ENCODE measurements around the gene PRKCB.

Gene PRKCB

DNA sequence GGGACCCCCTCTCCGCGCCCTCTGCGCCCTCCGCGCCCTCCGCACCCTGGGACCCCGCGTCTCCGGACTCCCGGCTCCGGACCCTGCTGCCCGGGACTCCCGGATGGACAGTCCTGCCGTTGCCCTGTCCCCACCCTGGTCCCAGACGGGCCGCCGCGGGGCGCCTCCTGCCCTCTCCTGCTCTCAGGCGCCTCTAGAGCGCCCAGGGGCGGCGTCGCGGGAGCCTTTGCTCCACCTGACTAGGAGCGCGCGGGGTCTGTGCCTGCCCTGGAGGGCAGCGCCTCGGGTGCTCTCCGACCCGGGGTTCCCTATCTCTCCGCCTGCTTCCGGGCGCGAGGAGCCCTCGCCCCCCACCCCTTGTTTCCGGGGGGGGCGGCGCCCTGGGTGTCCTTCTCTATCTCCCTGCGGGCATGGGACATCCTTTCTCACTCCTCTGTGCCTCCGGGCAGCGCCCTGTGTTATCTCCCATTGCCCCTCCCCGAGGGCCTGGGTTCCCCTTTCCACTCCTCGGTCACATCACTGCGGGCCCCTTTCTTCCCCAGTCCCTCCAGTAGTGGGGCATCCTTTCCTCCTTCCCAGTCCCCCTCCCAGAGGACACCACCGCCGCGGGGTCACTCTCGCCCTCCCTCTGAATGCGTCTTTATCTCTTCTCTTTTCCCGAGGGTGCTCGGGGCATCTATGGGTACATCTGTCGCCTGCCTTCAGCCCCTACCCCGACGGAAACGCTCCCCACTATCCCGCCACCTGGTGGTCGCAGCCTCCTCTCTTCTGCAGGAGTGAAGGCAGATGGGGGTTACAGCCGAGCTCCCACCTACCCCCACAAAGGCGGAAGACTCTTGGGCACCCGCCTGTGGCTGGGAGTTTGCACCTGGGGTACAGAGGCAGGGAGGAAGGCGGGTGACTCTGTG lies 875 bp downstream of the PRKCB start:
- peak; percentile 51 for DNase-seq

DNA sequence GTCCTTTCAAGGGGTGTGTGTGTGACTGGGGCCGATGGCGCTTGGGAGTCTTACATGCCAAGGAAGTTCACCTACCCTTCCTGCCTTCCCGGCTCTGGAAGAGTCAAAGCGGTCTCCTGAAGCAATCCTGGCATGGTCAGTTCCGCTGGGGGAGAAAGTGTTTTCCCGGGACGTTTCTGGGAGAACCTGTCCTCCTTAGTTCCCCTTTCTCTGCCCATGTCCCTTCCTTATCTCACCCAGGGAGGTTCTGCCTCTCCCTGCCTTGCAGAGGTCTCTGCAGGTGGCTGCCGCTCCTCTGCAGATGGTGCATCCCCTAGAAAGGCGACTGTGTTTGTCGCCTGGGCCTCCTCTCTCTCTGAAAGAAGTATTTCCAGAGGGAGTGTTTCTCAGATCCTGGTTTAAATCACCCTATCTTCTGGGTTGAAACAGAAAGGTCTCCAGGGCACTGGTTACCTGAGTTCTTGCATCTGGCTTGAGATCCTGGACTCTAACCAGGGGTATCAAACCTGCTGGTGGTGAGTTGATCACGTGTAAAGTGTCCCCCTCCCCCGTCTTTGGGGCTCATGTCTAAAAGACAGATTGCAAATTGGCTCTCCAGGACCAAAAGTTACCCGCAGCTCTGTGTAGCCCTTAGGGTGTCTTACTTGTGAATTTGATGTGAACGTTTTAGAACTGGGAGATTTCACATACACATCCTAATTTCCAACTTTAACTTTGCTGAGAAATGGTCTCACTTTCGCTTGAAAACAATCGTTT lies 1.9 kb downstream of the PRKCB start:
- DNase-seq = no peak

DNA sequence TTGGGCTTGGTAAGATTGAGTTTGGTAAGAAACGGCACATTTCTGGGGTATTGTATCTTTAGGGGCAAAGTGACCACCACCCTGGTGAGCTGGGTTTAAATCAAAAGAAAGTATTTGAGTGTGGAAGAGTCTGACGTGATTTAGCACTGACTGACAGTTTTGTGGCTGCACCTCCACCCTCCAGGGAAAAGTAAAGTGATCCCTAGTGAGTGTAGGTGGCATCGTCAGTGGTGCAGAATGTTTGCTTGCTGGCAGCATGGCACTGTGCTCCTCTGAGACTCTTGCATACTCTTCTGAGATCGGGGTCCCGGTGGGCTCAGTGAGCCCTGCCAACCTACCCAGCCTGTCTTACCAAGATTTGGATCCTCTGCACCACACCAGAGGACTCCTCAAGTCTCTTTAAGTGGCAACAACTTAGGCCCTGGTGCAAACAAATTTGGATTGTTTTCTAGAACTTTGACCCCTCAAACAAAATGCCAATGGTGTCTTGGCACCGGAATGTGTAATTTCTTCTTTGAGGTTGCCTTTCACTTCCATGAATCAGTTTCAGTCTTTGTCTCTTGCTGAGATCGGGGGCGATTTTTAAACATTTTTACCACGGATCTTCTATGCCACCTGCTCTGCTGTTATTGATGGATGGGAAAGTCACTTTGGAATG lies 2.8 kb downstream of the PRKCB start:
- DNase-seq = no peak

DNA sequence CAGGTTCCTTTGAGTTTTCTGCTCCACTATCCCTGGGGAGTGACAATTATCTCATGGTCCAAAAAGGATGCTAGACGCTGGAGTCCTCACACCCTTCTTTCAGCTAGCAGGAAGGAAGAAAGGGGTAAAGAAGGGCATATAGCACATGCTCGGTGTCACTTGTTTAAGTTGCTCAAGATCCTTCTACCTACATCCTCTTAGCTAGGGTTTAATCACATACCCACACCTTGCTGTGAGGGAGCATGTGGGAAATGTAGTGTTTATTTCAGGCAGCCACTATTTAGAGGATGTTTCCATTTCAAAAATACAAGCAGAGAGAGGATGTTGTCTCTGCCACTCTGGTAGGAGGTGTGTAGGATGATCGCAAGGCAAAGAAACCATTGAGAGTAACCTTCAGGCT lies 4.5 kb downstream of the PRKCB start:
- no peak for DNase-seq

DNA sequence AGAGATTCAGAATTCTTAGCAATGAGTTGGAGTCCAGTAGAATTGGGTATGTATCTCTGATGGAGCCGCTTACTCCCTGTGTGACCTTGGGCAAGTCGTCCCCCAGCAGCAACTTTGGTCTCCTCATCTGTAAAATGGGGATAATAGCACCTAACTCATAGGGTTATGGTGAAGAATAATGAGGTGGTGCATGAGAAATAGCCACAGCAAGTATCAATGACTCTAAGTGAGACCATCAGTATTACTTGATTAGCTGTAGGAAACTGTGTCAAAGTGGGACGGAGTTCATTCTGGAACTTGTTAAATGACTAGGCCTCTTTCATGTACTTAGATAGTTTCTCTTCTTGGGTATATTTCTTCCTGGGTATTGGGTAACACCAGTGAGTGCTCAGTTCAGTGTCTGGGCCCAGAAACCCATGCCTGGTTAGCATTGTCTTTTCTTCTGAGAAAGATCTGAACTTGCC lies 6.4 kb downstream of the PRKCB start:
- no peak for DNase-seq

DNA sequence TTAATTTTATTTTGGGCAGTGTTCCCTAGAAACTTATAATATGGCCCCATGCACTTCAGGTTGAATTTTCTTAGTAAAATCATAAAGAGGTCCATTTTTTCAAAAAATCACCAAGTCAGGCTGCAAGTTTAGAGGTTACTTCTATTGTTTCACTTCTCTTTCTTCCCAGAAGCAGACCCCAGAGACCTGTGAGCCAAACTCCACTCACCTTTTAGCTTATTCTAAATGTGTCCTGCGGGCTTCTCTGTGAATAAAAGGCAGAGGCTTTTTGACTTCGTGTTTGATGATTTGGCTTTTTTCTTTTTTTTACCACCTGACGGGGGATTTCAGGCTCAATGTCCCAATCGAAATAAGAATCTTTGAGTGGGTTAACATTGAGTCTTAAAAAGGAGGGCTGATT lies 7.4 kb downstream of the PRKCB start:
- DNase-seq = no peak

DNA sequence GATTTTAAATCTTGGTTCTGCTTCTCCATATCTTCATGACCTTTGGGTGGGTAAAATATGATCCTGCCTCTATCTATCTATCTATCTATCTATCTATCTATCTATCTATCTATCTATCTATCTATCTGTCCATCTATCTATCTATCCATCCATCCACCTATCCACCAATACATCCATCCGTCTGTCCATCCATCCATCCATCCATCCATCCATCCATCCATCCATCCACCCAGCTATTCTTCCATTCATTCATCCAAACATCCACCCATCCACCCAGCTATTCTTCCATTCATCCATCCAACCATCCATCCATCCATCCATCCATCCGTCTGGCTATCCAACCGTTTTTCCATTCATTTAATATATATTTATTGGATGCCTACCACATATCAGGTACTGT lies 11.5 kb downstream of the PRKCB start:
- DNase-seq = no peak

DNA sequence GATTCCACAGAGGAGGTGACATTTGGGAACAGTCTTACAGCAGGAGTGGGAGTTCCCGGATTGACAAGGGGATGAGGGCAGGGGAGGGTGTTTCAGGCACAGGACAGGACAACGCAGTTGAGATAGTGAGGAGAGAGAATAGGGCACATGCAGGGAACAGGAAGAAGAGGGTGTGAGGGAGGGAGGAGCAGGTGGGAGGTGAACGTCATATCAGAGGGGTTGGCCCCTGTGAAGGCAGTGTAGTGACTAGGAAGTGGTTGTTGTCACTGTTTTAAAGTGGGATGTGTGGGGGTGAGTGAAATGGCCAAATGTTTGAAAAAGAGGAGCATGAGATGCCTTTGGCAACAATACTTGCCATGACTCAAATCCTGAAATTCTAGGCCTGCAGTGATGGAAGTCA lies 12.2 kb downstream of the PRKCB start:
- DNase-seq = no peak

DNA sequence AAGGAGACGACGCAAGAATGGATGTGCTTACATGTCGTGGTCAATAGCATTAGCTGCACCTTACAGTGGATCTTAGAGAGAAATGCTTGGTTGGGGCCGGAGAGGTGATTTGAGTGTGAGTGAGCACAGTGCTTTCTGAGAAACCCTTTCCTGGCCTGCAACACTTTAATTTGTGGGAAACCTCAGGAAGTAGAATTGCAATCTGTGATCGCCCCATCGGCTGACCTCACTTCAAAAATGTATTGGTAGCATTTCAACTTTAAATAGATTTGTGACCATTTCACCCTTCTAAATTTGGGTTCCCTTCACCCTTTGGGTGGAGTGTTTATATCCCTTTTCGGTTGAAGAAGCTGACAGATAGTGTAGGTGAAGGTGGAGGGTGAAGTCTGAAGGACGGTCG lies 13.2 kb downstream of the PRKCB start:
- DNase-seq = no peak

DNA sequence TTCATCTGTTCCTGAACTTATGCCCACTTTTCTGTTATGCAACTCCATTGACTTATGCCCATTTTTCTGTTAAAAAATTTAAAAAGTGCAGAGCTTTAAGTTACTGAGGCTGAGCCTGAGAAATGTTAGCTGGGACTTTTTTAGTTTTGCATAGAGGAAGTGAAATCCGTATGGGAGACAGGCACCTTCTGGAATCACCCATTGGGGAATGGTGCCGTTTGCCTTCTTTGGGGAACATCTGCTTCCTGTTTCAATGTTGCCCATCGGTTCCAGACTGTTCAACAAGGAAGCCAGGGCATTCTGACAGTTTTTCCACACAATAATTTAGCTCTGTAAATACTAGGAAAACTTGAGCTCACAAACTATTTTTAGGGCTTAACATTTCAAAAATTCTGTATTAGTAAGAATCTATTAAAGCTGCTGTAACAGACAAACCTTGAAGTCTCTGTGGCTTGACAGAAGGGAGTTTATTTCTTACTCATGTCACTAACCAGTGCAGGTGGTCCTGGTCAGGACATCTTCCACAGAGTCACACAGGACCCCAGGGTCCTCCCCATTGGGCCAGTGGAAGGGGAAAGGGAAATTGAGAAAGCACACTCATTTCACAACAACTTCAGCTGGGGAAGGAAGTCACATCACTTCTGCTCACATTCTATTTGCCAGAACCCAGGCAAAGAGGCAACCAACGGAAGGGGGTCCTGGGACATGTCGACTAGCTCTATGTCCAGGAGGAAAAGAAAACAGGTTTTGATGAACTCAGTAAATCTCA lies 17.2 kb downstream of the PRKCB start:
- no peak for DNase-seq

DNA sequence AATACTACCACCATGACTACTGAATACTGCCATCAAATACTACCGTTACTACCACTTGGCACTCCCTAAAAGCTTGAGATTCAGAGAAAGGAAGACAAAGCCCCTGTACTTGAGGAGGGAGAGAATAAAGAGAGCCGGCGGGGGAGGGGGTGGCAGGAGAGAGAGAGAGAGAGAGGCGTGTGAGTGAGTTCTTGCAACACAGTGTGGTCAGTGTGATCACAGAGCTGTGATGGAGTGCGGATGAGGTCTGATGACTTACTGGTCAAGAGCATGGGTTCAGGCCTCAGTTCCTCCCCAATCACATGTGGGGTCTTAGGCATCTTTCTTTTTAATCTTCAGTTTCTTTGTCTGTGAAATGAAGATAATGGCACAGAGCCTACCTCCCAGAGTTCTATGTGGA lies 19.2 kb downstream of the PRKCB start:
- DNase-seq = no peak

DNA sequence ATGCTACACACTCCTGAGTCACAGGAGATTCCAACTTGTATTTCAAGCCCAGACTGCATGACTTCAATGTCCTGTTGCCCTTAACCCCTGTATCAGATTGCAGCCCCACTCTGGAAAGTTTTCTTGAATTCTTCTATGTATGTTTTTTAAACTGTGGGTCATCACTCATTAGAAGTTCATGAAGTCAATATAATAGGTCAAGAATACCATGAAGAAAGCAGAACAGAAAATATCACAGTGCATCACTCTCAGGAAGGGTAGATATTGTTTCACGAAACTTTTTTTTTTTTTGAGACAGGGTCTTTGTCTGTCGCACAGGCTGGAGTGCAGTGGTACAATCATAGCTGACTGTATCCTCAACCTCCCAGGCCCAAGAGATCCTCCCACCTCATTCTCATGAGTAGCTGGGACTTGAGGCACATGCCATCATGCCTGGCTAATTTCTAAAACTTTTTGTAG lies 20.5 kb downstream of the PRKCB start:
- no peak for DNase-seq

DNA sequence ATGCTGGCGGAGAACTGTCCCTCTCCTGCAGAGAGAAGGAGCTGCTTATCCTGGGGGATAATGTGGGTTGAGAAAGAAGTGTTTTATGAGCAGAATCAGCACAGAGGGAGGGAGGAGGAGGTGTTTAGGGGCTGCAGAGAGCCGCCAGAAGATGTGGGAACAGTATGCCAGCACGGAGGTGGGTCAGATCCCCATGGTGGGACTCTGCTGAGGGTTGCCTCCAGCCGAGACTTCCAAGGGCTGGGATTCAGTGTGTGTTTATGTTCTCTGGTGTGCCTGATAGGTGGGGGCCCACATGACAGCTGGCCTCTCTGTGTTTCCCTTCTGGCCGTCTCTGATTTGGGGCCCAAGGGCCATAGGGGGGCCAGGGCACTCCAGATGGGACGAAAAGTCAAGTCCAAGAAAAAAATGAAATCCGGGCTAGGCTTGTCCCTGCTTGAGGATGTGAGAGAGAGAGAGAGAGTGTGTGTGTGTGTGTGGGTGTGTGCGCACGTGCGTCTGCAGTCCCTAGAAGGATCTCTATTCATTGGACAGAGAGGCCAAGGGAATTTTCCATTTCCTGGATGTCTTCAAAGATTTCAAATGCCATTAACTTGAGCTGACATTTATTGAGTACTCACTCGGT lies 21.6 kb downstream of the PRKCB start:
- no peak for DNase-seq

DNA sequence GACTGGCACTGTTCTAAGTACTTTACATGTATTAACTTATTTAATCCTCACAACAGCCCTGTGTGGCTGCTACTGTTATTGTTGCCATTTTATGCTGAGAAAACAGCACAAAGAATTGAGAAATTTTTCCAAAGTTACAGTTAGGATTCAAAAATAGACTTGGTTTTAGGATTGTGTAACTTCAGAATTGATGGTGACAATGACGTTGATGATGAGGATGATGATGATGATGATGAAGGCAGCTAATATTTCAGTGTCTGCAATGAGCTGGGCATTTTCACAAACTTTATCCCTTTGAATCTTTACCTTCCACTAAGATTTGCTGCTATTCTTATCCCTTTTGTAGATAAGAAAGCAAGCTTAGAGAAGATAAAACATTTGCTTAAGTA lies 22.1 kb downstream of the PRKCB start:
- DNase-seq = no peak

DNA sequence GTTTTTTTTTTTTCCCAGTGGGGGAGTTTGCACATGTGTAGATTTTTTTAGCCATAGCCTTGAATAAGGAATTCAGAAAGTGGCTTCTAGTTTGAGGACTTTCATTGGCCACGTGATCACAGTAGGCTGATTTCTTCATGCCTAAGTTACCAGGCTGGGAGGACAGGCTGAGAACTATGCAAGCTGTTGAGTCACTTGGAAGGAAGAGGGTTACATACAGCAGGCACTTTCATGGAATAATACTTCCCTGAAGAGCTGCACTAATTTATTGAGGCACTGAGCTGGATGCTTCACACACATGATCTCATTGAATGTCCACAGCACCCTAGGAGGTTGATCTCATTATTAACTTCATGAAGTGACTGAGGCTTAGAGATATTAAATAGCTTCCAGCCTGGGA lies 22.8 kb downstream of the PRKCB start:
- DNase-seq = no peak

DNA sequence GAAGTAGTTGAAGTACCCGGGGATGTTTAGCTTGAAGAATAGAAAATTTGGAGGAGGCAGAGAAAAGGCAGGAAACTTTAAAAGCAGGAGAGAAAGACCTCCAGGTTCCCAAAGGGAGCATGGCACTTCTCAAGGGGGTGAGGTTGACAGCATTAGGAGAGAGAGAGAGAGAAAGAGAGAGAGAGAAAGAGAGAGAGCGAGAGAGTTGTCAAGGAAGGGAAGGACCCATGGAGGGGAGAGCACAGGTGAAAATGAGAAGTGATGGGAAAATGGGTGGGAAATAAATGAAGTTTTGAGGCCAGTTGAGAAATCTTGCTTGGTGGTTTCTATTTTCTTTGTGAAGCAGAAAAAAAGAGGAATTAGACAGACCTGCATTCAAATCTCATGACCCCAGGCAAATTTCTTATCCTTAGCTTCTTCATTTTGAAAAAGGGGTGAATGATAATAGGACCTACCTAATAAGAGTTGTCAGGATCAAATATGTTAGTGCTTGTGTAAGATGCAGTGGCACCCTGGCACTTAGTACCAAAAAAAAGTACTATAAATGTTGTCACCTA lies 24.0 kb downstream of the PRKCB start:
- no peak for DNase-seq

DNA sequence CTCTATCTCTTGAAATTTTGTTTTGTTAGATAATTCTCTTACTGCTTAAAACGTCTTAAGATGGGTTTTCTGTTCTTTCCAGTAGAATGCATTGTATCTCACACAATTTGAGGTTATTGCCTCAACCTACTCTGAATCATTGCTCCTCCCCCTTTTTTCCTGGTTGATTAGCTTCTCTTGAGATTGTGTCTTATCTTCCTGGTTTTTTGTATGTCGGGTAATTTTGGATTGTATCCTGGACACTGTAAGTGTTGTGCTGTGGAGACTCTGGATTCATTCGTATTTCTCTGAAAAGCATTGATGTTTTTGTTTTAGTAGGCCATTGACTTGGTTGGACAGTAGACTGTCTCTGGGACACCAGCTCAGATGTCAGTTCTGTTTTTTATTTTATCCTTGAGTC lies 26.1 kb downstream of the PRKCB start:
- no peak for DNase-seq

DNA sequence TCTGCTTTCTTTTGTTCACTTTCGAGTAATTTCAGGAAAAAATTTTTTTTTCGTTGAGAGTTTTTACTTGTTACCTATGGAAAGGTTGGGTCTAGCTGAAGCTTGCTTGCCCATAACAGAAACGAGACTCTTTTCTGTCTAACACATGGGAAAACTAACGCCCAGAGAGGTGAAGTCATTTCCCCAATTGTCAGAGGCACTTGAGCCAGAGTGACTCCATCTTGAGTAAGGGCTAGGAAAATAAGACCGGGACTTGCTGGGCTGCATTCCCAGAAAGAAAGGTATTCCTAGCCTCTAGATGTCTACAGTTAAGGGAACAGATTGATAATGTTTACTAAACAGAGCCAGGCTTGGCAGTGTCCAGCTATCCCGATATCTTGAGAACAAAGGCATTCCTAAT lies 26.8 kb downstream of the PRKCB start:
- DNase-seq = no peak

DNA sequence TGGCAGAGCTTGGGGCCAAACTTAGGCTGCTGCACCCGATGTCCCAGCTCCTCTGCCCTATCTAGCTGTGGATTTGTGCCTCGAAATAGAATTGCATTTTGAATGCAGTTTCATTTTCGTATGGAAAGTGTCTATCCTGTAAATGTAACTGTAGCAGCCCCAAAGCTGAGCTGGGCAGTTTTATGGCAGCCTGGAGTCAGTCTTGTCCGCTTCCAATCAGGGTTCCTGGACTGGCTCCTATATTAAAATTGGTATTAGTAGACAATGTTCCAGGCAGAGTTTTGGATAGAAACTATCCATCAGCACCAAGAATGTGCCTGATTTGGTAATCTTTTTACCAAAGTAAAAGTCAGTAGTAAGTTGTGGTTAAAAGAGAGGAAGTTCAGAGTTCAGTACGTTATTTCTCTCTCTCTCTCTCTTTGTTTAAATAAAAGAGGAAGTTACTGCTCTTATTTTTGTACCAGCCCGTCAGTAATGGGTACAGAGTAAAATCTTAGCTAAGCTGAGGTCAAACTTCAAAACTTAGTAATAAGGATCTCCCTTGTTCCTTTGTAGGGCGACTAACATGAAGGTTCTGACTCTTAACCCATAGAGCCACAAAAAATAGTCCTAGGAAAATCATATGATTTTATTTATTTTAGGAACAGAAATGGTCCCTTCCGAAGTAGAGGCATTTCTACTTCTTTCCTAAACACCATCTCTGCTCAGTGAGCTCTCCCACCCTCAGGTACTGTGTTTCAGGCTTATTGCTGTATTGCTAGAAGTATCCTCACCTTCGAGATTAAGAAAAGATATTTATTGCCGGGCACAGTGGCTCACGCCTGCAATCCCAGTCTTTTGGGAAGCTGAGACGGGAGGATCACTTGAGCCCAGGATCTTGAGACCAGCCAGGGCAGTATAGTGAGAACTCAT lies 28.0 kb downstream of the PRKCB start:
- peak; percentile 86 for DNase-seq

DNA sequence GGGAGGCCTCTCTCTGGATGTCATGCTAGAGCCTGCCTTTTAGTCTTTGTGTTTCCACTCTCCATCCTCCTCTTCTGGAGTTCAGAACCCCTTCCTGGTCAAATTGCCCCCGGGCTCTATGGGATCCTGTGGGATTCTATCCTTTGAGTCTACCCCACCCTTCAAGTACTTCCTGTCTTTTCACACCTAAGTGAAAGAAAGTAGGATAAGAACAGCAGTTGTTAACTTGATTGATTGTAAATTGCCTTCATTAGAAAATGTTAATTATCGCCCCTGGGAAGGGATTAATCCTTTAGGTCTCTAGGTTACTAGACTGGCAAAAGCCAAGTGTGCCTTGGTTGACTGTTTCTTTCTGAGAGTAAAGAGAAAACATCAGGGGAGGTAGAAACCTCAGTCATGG lies 30.1 kb downstream of the PRKCB start:
- no peak for DNase-seq

DNA sequence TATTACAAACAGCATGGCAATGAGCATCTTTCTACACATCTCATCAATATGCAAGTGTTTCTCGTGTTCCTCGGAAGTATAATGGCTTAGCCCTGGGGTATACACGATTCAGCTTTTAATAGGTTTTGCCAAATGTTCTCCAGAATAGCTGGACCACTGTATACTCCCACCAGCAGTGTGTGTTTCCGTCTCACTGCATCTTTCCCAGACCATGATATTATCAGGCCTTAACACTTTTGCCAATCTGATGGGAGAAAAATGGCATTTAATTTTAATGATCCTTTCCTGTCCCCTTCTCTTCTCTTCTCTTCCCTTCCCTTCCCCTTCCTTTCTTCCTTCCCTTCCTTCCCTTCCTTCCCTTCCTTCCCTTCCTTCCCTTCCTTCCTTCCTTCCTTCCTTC lies 30.8 kb downstream of the PRKCB start:
- DNase-seq = no peak
